Loucy (cell line): ENCODE results near the gene PARVA.

ENCODE experiments used
- CTCF ChIP-seq: fragments of 200-600 bp; sonication (generic); conservative IDR thresholded peaks from 2 replicates; pipeline ENCODE4 v1.5.1; 2014; ENCODE audit warnings: mild to moderate bottlenecking, antibody characterized with exemption, low read length
- EZH2phosphoT487 ChIP-seq: fragments of 200-600 bp; IDR thresholded peaks from 2 replicates; pipeline ENCODE4 v1.6.1; 2018; ENCODE audit warnings: antibody characterized with exemption, mild to moderate bottlenecking, moderate library complexity, borderline replicate concordance

GRCh38 chr11:12409621-12410005 lies 32.2 kb downstream of the PARVA start:
- no peak for TF ChIP-seq CTCF
- no peak for TF ChIP-seq EZH2phosphoT487
